HG03159 (cell line): ENCODE measurements around the gene PXK.
A peak's percentile ranks its signal among the peaks of the same experiment; 100 is the strongest.
"Not testable (repeated sequence)": the region's sequence is repeated elsewhere in the genome, so short reads cannot be mapped to it uniquely, and the experiment has no call there.

Source experiments
- ATAC-seq: cut with Tn5 transposase; IDR thresholded peaks from one replicate; pipeline ENCODE4 v1.9.1; 2021; ENCODE audit warnings: mild to moderate bottlenecking, moderate library complexity; ENCODE audit not compliant: unreplicated experiment

Gene PXK

GRCh38 chr3:58323529-58324390 is 8.9 kb upstream of the PXK start:
- no peak for ATAC-seq

GRCh38 chr3:58324391-58325390 is 8.0 kb upstream of the PXK start:
- no peak for ATAC-seq

GRCh38 chr3:58325525-58325992 is 7.1 kb upstream of the PXK start:
- no peak for ATAC-seq

GRCh38 chr3:58326267-58326900 is 6.3 kb upstream of the PXK start:
- no peak for ATAC-seq

GRCh38 chr3:58329150-58329921 is 3.4 kb upstream of the PXK start:
- no peak for ATAC-seq

- ATAC-seq: no peak
Observed at GRCh38 chr3:58329922-58330413, 2.7 kb upstream of the PXK start.

- no peak for ATAC-seq
Observed at GRCh38 chr3:58331593-58332152, 1.0 kb upstream of the PXK start.

- ATAC-seq: peak; percentile 23
Observed at GRCh38 chr3:58333206-58334012, 717 bp downstream of the PXK start.

GRCh38 chr3:58334013-58334321 is 1.3 kb downstream of the PXK start:
- ATAC-seq: no peak

- no peak for ATAC-seq
Observed at GRCh38 chr3:58334506-58334884, 1.8 kb downstream of the PXK start.

GRCh38 chr3:58335652-58335947 is 2.9 kb downstream of the PXK start:
- ATAC-seq: no peak

- no peak for ATAC-seq
Observed at GRCh38 chr3:58336135-58336882, 3.6 kb downstream of the PXK start.

- no peak for ATAC-seq
Observed at GRCh38 chr3:58337190-58337589, 4.5 kb downstream of the PXK start.

GRCh38 chr3:58339146-58339545 is 6.5 kb downstream of the PXK start:
- not testable (repeated sequence) for ATAC-seq

- no peak for ATAC-seq
Observed at GRCh38 chr3:58340594-58341244, 8.0 kb downstream of the PXK start.

GRCh38 chr3:58341376-58341775 is 8.7 kb downstream of the PXK start:
- no peak for ATAC-seq

GRCh38 chr3:58342676-58343075 is 10.0 kb downstream of the PXK start:
- ATAC-seq: no peak

- ATAC-seq: no peak
Observed at GRCh38 chr3:58345457-58345856, 12.8 kb downstream of the PXK start.
